ENCODE data around the gene CD96.
"Not testable (repeated sequence)": the region's sequence is repeated elsewhere in the genome, so short reads cannot be mapped to it uniquely, and the experiment has no call there.

The CD96 gene

GRCh38 chr3:111541911-111542483, at the start of gene CD96:
Gene CD96, plus strand, starts transcription at chr3:111542197. Its CDS starts 52 bp downstream, at chr3:111542249.
- DNase-seq, result peak; percentile 46

- no peak for DNase-seq
These were observed 48.7 kb upstream of the CD96 start for GRCh38 chr3:111493276-111493675.

GRCh38 chr3:111496894-111497559, 45.0 kb upstream of the CD96 start:
- no peak for DNase-seq

- DNase-seq, result no peak
These were observed 44.0 kb upstream of the CD96 start for GRCh38 chr3:111498022-111498421.

- no peak for DNase-seq
These were observed 35.6 kb upstream of the CD96 start for GRCh38 chr3:111506435-111506834.

GRCh38 chr3:111509308-111509707, 32.7 kb upstream of the CD96 start:
- DNase-seq, result no peak

- DNase-seq, result no peak
These were observed 24.2 kb upstream of the CD96 start for GRCh38 chr3:111517801-111518200.

- no peak for DNase-seq
These were observed 22.7 kb upstream of the CD96 start for GRCh38 chr3:111519178-111519855.

GRCh38 chr3:111521891-111522290, 20.1 kb upstream of the CD96 start:
- DNase-seq, result peak; percentile 70

- not testable (repeated sequence) for DNase-seq
These were observed 17.5 kb upstream of the CD96 start for GRCh38 chr3:111524486-111524885.

GRCh38 chr3:111531446-111531845, 10.6 kb upstream of the CD96 start:
- peak; percentile 78 for DNase-seq

GRCh38 chr3:111534701-111535100, 7.3 kb upstream of the CD96 start:
- DNase-seq, result peak; percentile 80

GRCh38 chr3:111538111-111538510, 3.9 kb upstream of the CD96 start:
- no peak for DNase-seq

GRCh38 chr3:111538681-111539083, 3.3 kb upstream of the CD96 start:
- DNase-seq, result peak; percentile 71

- peak; percentile 58 for DNase-seq
These were observed 2.4 kb upstream of the CD96 start for GRCh38 chr3:111539351-111540331.

GRCh38 chr3:111541391-111541790, 606 bp upstream of the CD96 start:
- no peak for DNase-seq

GRCh38 chr3:111542611-111543300, 759 bp downstream of the CD96 start:
- DNase-seq, result no peak

- DNase-seq, result no peak
These were observed 3.4 kb downstream of the CD96 start for GRCh38 chr3:111545349-111545748.

- no peak for DNase-seq
These were observed 5.6 kb downstream of the CD96 start for GRCh38 chr3:111547631-111548030.

GRCh38 chr3:111548092-111548491, 6.1 kb downstream of the CD96 start:
- no peak for DNase-seq

GRCh38 chr3:111548756-111549155, 6.8 kb downstream of the CD96 start:
- DNase-seq, result no peak

GRCh38 chr3:111561902-111562301, 19.9 kb downstream of the CD96 start:
- not testable (repeated sequence) for DNase-seq

All from fibroblast of skin of right biceps (primary cell).